ENCODE results near the gene ATP1B3.
"Not testable (repeated sequence)": the region's sequence is repeated elsewhere in the genome, so short reads cannot be mapped to it uniquely, and the experiment has no call there.

Gene ATP1B3

GRCh38 chr3:141860766-141861513 lies 15.5 kb upstream of the ATP1B3 start:
- DNase-seq, result no peak

DNA sequence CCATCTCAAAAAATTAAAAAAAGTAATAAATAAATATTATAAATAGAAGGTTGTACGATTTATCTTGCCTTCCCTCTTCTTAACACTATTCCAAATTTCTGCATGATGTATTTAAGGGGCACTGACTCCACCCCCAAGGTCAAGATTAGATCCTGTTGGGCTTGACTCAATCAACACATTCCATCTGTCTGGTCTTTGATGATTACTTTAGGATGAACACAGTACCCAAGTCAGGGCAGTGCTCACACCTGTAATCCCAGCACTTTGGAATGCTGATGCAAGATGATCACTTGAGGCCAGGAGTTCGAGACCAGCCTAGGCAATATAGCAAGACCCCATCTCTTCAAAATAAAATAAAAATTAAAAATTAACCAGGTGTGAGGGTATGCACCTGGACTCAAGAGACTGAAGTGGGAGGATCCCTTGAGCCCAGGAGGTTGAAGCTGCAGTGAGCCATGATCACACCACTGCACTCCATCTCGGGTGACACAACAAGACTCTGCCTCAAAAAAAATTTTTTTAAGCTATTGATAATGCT lies 14.1 kb upstream of the ATP1B3 start:
- no peak for DNase-seq

- no peak for DNase-seq
These were observed 13.0 kb upstream of the ATP1B3 start for GRCh38 chr3:141863491-141863890.

- no peak for DNase-seq
These were observed 12.0 kb upstream of the ATP1B3 start for GRCh38 chr3:141864281-141864970.

DNA sequence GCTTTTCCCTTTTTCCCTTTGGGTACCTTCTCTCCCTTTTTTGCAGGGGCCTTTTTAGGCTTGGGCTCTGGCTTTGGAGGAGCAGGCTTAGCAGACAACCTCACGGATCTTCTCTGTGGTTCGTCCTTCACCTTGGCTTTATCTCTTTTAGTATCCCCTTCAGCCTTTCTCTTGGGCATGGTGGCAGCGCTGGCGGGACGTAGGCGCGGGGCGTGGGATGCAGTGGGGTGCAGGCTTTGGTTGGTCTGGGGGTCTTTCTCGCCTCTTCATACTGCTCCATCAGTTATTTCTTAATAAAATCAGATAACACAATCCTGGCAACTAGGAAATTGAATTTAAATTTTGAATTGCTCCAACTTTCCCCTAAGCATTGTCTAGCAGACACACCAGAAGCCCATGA lies 11.3 kb upstream of the ATP1B3 start:
- no peak for DNase-seq

- no peak for DNase-seq
These were observed 6.3 kb upstream of the ATP1B3 start for GRCh38 chr3:141870091-141870687.

DNA sequence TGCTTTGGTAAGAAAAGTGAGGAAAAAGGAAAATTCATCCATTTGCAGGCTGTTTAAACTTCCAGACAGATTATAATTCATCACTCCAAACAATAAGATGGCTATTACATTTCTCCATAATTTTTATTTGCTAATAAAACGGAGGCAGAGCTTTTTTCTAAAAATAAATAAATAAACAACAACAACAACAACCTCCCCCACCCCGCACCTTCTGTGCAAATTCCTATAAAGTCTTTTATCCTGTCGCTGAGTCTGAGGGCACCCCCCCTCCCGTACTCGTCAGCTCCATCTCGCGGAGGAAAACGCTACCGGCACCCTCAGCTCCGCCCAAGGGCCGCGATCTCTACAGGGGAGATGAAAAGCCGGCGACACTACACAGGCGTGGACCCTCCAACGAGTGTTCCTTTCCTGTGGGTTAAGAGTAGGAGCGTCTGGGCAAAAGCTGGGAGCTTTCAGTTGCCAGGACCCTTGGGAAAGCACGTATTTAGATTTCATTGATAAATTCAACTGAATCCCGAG lies 1.0 kb upstream of the ATP1B3 start:
- DNase-seq, result peak; percentile 82

GRCh38 chr3:141875893-141876380 lies 506 bp upstream of the ATP1B3 start:
- peak; percentile 69 for DNase-seq

GRCh38 chr3:141876891-141877621 lies 613 bp downstream of the ATP1B3 start:
- peak; percentile 14 for DNase-seq

- DNase-seq, result no peak
These were observed 1.5 kb downstream of the ATP1B3 start for GRCh38 chr3:141877911-141878310.

DNA sequence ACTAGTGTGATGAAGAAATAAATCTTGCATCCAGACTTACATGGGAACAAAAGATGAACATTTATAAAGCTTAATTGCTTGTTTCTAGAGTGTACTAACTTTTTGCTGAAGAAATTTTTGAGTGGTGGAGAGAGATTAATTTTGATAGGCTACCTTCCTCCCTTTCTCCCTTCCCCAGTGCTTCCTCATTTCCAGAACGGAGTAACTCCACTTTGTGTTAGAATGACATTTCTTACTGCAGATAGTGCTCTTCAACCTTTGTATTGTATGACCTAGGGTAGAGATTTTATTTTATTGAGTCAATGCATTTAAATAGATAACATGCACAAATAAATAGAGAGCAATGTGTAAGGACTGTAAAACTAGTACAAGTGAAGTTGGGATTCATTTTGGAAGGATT lies 1.9 kb downstream of the ATP1B3 start:
- DNase-seq, result no peak

- DNase-seq, result peak; percentile 77
These were observed 2.4 kb downstream of the ATP1B3 start for GRCh38 chr3:141878817-141879216.

DNA sequence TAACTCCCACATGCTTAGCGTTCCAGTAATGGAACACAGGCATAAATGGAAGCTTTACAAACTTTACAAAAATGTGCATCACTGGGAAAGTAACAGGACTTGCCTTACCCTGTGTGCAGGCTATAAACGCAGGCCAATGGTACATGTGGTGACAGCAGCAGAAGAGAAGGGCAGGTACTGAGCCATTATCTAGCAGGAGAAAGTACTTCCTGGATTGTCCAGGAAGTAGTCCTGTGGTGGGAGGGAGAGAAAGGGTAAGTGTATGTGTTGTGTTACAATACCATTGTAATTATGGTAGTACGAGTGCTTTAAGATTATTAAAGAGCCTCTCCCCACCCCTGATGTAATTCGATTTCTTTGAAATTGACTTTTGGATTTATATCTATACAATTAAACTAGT lies 5.3 kb downstream of the ATP1B3 start:
- DNase-seq, result no peak

- DNase-seq, result no peak
These were observed 10.6 kb downstream of the ATP1B3 start for GRCh38 chr3:141887051-141887450.

GRCh38 chr3:141888548-141888947 lies 12.1 kb downstream of the ATP1B3 start:
- not testable (repeated sequence) for DNase-seq

GRCh38 chr3:141894524-141895176 lies 18.2 kb downstream of the ATP1B3 start:
- DNase-seq, result no peak

DNA sequence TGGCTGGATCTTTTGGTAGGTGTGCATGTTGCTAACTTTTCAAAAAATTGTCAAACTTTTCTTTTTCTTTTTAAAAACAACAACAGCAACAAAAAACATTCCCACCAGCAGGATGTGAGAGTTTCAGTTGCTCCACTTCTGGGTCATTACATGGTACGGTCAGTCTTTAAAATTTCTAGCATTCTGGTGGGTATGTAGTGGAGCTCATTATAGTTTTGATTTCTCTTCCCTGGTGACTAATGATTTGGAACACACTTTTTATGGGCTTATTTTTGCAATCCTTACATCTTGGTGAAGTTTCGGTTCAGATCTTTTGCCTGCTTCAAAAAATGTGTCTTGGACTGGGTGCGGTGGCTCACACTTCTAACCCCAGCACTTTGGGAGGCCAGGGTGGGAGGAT lies 19.3 kb downstream of the ATP1B3 start:
- no peak for DNase-seq

DNA sequence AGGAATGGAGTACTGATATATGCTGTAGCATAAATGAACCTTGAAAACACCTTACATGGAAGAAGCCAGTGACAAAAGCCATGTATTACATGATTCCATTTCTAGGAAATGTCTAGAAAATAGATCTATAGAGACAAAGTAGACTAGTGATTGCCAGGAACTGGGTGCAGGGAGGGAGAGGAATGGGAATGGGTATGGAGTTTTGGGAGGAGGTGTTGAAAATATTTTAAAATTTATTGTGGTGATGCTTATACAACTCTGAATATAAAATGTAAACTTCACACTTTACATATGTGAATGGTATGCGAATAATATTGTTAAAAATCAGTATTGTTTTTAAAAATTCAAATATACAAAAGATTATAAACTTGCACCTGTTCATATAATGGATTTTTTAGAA lies 22.5 kb downstream of the ATP1B3 start:
- no peak for DNase-seq

- DNase-seq, result no peak
These were observed 23.9 kb downstream of the ATP1B3 start for GRCh38 chr3:141900343-141900742.

DNA sequence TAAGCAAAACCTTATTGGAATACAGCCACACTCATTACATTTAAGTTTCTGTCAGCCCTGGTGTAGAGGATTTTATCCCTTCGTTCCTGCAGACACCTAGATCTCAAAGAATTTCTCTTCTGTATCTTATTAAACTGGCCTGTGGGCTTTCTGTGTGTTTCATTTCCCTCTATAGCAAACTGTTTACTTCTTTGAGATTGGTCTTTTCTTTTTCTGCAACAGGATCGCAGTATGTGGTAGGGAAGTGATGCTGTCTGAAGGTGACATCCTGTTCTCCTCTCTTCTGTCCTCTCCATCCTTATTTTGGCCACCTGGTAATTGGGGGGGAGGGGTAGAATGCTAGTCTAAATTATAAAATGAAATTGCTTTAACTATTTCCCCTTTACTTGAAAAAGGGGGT lies 25.5 kb downstream of the ATP1B3 start:
- no peak for DNase-seq

GRCh38 chr3:141904203-141904602 lies 27.8 kb downstream of the ATP1B3 start:
- DNase-seq, result no peak

DNA sequence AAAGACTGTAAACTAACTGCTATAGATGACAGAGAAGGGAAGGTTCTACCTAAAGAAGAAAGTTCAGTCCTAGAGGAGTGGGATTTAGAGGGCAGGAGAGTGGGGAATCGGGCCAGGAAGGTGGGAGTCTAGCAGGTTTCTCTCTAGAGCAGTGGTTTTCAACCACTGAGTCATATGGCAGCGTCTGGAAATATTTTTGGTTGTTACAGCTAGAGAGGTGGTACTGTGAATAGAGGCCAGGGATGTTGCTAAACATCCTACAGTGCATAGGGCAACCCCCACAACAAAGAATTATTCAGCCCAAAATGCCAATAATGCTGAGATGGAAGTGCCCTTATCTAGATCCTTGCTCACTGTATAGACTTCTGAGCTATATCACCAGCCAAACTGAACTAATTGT lies 28.7 kb downstream of the ATP1B3 start:
- DNase-seq, result no peak
